Cortex of kidney (tissue), 1 donor: Measurements from ENCODE around the gene SCAMP1.
"Not testable (repeated sequence)": the region's sequence is repeated elsewhere in the genome, so short reads cannot be mapped to it uniquely, and the experiment has no call there.

Experiments used
- DNase-seq: peaks from one replicate; lab custom pipeline; 2025; lab: John Stamatoyannopoulos, UW

SCAMP1 gene

GRCh38 chr5:78420548-78420947, 60.1 kb downstream of the SCAMP1 start:
- no peak for DNase-seq

GRCh38 chr5:78424665-78425064, 64.2 kb downstream of the SCAMP1 start:
- no peak for DNase-seq

- DNase-seq, result no peak
These were observed 69.0 kb downstream of the SCAMP1 start for GRCh38 chr5:78429332-78429980.

GRCh38 chr5:78430866-78431265, 70.4 kb downstream of the SCAMP1 start:
- DNase-seq, result no peak

DNA sequence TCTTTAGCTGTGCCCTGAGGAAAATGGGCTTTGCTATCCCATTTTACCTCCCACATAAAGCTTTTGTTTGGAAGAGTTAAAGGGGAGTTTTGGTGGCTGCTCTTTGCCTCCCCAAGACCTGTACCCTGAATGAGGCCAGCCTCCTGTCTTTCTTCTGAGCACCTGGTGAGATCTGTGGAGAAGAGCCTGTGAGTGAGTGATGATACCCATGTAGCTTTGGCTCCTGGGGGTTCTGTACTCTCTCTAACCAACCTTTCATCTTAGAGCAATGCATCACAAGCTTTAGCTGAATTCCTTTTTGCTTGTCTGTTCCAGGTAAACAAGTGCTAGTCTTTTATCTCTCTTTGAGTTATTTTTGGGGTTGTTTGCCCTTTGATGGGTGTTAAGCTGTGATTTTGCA, 73.6 kb downstream of the SCAMP1 start:
- DNase-seq, result no peak

GRCh38 chr5:78447775-78448424, 87.5 kb downstream of the SCAMP1 start:
- DNase-seq, result no peak

DNA sequence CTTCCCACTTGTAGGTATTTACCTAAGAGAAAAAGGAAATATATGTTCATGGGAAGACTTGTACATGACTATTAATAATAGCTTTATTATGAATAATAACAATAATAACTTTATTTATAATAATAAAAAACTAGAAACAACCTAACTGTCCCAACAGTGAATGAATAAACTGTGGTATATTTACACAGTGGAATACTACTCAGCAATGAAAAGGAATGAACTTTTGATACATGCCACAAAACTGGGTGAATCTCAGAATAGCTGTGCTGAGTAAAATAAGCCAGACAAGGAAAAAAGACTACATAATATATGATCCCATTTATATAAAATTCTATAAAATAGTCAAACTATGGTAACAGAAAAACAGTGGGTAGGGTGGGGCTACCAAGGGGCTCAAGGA, 88.7 kb downstream of the SCAMP1 start:
- DNase-seq, result no peak

GRCh38 chr5:78457507-78457906, 97.1 kb downstream of the SCAMP1 start:
- DNase-seq, result not testable (repeated sequence)

- DNase-seq, result no peak
These were observed 98.4 kb downstream of the SCAMP1 start for GRCh38 chr5:78458843-78459242.

- no peak for DNase-seq
These were observed 106.7 kb downstream of the SCAMP1 start for GRCh38 chr5:78467140-78467539.

DNA sequence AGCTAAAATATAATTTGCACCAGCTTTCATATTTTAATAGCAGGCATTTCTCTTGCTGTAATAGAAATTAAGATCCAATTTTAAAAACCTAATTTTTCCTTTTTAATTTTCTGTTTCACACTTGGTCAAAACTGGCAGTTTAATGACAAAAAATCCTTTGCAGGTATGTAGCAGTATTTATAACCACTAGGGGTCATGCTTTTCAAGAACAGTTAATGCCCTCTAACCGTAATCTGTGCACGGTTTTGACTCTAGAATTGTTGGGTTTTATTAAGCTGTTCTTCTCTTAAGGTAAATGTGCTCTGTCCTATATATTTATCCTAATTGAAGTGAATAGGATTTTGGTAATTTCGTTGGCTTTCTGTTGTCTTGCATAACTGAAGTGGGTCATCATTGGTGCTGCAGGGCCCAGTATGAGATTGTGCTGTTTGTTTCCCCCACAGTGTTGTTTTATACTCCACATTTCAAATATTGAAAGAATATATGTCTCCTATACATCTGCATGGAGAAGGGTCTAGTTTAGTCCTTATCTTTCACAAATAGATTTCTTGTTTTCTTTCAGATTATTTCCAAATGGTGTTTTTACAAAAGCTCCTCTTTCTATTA, 107.4 kb downstream of the SCAMP1 start:
- no peak for DNase-seq

DNA sequence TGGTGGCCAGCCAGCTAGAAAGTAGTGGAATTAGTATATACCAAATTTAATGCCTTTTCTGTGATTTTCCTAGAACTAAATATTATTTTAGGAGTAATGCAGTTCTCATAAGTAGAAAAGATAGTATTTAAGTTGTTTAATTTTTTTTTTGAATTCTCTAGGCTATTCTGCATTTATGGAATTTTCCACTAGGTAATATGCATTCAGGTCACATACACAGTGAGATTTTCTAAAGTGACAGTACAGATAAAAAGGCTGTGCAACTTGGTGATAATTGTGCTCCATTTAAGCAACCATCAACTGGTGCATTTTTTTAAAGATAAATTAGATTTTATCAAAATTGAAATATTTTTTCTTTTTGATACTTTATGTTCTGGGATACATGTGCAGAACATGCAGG, 111.5 kb downstream of the SCAMP1 start:
- no peak for DNase-seq

- DNase-seq, result no peak
These were observed 112.2 kb downstream of the SCAMP1 start for GRCh38 chr5:78472469-78473106.

DNA sequence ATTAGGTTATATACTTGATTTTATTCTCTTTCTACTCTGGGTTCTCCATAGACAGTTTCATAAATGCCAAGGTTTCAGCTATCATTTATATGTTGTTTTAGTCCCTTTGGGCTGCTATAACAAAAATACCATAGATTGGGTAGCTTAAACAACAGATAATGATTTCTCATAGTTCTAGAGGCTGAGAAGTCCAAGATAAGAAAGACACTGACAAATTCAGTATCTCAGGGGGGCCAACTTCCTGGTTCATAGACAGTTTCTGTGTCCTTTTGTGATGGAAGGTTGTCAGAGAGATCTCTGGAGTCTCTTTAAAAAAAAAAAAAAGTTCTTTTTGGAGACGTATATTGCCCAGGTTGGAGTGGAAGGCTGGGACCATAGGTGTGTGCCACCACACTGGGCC, 113.3 kb downstream of the SCAMP1 start:
- no peak for DNase-seq

- DNase-seq, result no peak
These were observed 115.0 kb downstream of the SCAMP1 start for GRCh38 chr5:78475370-78475769.

- no peak for DNase-seq
These were observed 116.4 kb downstream of the SCAMP1 start for GRCh38 chr5:78476795-78477194.

- no peak for DNase-seq
These were observed 122.5 kb downstream of the SCAMP1 start for GRCh38 chr5:78482948-78483347.

DNA sequence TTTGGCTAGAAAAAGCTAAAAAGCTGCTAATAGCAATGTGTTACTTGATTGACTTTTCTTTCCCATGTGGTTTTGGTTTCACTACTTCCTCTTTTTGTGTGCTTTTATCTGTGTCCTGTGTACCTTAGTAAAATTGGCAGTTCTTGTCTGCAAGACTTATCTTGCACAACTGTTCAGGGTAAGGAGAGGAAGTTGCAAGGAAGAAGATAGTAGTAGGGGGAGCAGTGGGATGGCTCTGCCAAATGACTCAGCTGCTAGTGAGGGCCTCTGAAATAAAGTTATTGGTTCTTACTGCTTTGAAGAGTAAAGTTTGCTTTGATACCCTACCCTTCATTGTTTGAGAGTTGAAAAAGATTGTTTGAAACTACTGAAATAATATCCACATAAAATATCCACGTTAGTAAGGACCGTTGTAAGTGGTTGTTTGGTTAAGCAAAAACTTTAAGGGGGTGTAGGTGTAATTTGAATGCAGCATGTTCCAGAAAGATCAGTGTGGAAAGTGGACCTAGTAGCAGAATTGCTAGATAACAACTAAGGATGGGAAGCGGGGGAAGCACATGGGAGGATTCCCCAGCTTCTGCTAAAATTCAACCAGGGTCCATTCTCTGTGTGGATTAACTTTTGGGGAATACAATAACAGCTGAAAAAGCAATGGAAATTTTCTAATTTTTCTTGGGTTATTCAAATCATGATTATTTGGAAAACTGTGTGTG, 123.5 kb downstream of the SCAMP1 start:
- DNase-seq, result no peak

GRCh38 chr5:78486218-78486617, 125.8 kb downstream of the SCAMP1 start:
- DNase-seq, result no peak

DNA sequence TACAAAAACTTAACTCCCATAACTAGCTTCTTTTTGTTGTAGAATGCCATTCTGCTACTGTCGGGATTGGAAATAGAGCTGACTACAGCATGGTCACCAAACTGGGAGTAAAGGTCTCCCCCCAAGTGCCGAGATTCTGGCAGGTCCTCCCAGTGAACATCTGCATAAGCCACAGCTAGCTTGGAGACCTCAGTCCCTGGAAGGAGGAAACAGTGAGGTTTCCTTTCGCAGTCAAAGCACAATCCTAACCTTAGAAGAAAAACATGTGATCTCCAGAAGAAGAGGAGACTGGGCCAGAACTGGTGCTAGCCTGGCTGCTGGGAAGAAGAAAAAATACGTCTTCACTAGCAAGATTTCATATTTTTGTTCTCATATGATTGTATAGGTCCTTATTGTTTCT, 127.4 kb downstream of the SCAMP1 start:
- no peak for DNase-seq

- DNase-seq, result no peak
These were observed 130.5 kb downstream of the SCAMP1 start for GRCh38 chr5:78490709-78491485.

- no peak for DNase-seq
These were observed 131.8 kb downstream of the SCAMP1 start for GRCh38 chr5:78492224-78492623.
